GM12892 (cell line): ENCODE measurements around the gene C1QTNF12.

Experiments
- DNase-seq: peaks from one replicate; pipeline ENCODE4 v3.0.0; 2011; ENCODE audit not compliant: insufficient read length
- FAIRE-seq: peaks from 2 replicates; lab custom pipeline; 2011; peaks lifted over from hg19 to GRCh38; lab: Jason Lieb, UNC
- POLR2A ChIP-seq: IDR thresholded peaks from 2 replicates; pipeline ENCODE4 v1.6.1; 2011; ENCODE audit warnings: low read depth, low read length, control low read depth
- POLR2AphosphoS5 ChIP-seq: IDR thresholded peaks from 2 replicates; pipeline ENCODE4 v1.6.1; 2011; ENCODE audit warnings: low read depth, low read length, control low read depth
- TAF1 ChIP-seq: IDR thresholded peaks from 2 replicates; pipeline ENCODE4 v1.6.1; 2011; ENCODE audit warnings: low read depth, mild to moderate bottlenecking, control low read depth, low read length, borderline replicate concordance

C1QTNF12 gene

DNA sequence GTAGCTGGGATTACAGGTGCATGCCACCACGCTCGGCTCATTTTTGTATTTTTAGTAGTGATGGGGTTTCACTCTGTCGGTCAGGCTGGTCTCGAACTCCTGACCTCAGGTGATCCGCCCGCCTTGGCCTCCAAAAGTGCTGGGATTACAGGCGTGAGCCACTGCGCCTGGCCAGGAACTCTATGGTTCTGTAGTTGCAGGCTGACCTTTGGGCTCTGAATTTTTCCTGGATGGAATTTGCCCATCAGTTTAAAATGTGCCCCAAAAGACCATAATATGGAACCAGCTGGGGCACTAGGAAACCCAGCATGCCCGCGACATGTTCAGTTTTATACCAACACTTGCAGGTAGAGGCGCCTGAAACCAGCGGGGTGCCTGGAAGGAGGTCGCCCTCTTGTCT is 32.1 kb upstream of the C1QTNF12 start:
- TF ChIP-seq POLR2A (no peak), TAF1 (no peak)
- FAIRE-seq (no peak), DNase-seq (no peak)

DNA sequence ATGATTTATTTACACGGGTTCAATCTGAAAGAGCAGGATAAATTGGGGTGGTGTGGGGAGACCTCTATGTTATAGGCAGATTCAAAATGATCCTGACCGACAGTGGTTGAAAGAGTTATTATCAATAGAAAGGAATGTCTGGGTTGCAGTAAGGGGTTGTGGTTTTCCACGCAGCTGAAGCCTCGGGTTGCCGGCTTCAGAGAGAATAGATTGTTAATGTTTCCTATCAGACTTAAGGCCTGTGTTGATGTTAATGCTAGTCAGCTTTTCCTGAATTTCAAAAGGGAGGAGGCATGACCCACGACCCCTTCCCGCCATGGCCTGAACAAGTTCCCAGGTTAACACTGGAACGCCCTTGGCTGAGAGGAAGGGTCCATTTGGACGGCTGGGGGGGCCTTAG is 29.3 kb upstream of the C1QTNF12 start:
- DNase-seq (no peak), FAIRE-seq (no peak)
- TF ChIP-seq POLR2AphosphoS5 (no peak), TAF1 (no peak), POLR2A (no peak)

DNA sequence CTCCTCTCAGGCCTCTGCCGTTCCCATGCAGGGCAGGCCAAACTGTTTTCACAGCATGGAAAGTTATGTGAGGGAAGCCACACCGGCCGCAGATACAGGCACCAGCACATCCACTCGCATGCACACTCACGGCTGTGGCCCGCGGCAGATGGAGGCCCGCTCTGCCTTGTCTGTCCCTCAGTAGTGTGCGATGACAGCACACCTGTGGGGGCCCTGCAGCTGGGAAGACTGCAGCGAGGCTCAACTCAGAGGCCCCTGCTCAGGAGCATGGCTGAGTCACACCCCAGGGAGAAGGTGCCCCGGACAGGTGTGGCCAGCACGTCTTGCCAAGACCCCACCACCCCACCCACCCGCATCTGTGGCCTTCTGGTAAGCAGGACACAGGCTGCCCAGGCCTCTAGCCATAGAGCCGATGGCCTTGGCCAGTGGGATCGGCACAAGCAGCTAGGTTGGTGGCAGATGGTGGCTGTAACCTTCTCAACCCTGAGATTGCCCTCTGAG is 28.5 kb upstream of the C1QTNF12 start:
- DNase-seq, result no peak

DNA sequence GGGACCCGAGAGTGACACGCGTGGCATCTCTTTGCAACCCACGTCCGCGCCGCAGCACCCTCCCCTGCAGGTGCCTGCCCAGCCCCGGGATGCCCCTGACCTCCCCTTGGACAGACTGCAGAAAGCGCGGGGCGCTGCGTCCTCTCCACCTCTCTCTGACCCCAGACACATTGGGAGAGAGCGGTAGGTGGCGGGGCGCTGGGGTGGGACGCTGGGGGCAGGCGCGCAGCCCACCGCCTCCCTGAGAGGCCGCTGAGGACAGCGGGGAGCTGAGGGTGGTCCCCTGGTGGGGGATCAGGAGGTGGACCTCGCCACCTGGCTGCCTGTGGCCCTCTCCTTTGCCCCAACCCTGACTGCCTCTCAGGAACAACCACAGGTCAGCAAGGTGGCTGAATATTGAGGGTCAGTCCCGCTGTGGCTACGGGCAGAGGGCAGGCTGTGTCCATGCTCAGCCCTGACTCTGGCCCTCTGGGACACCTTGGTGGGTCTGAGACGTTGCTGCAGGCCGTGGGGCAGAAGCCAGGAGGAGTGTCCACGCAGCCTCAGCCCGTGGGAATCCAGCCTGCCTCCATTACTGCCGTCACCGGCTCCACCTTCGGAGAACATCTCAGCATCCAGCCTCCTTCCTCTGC is 27.9 kb upstream of the C1QTNF12 start:
- TF ChIP-seq TAF1, result no peak
- TF ChIP-seq POLR2AphosphoS5, result no peak
- no peak for TF ChIP-seq POLR2A
- FAIRE-seq, result peak; percentile 64
- DNase-seq, result no peak

More for the DNA sequence above, 28.5 kb upstream of the C1QTNF12 start:
- TF ChIP-seq POLR2AphosphoS5 (no peak), TAF1 (no peak), POLR2A (no peak)
- FAIRE-seq, result no peak

DNA sequence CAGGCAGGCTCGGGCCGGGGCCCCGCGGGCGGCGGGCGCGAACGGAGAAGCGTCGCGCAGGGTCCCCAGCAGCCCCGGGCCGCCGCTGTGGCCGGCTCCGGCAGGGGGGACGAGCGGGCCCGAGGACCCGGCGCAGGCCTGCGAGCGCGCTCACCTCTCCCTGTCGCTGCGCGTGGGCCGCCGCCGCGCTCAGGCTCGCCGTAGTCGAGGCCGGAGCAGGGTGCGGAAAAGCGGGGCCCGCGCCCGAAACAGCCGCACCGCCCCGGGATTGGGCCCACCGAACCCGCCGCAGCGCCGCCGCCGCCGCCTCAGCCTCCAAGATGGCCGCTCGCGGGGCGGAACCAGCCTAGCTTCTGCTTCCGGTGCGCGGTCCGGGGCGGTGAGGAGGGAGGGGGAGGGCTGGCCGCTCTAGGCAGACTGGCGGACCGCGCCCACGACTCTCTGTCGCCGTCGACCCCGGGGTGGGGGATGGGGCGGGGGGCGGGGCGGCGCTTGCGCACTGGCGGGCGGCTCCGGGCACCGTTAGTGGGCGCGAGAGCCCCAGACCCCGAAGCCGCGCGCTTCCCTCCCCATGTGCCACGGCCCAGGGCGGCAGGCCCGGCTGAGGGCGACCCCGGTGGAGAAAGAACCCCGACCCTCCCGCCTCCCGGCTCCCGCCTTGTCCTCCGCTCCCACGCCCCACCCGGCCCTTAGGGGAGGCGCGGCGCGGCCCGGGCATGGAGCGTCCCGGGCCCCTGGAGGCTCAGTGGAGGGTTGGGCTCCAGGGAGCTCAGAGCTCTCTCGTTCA is 27.2 kb upstream of the C1QTNF12 start, which contains the start of gene UBE2J2:
UBE2J2 (minus strand) TSS at position 343 of the 787 bp plus-strand sequence. CDS start 5,862 bp downstream, outside the sequence.
- no peak for TF ChIP-seq POLR2AphosphoS5
- peak; percentile 70; the same call in 1 of the 2 replicates for TF ChIP-seq POLR2A
- 0 out of 2 replicates have a peak, but pooled peaks have one; percentile 38 for TF ChIP-seq TAF1
- DNase-seq (peak; percentile 98), FAIRE-seq (peak; percentile 95)

DNA sequence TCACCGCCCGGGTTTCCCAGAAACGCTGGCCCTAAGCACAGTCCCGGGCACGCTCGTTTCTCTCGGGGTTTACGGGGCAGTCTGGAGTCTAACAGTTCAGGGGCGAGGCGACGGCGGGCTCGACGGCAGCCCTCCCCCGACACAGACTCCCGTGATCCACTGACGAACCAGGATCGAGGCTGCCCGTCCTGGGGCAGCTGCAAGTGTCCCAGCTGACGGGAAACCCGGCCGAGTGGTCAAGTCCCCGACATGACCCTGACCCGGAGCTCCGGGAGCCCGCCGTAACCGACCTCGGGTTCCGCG is 26.6 kb upstream of the C1QTNF12 start:
- DNase-seq (no peak), FAIRE-seq (no peak)
- TF ChIP-seq TAF1 (no peak), POLR2A (no peak), POLR2AphosphoS5 (no peak)

DNA sequence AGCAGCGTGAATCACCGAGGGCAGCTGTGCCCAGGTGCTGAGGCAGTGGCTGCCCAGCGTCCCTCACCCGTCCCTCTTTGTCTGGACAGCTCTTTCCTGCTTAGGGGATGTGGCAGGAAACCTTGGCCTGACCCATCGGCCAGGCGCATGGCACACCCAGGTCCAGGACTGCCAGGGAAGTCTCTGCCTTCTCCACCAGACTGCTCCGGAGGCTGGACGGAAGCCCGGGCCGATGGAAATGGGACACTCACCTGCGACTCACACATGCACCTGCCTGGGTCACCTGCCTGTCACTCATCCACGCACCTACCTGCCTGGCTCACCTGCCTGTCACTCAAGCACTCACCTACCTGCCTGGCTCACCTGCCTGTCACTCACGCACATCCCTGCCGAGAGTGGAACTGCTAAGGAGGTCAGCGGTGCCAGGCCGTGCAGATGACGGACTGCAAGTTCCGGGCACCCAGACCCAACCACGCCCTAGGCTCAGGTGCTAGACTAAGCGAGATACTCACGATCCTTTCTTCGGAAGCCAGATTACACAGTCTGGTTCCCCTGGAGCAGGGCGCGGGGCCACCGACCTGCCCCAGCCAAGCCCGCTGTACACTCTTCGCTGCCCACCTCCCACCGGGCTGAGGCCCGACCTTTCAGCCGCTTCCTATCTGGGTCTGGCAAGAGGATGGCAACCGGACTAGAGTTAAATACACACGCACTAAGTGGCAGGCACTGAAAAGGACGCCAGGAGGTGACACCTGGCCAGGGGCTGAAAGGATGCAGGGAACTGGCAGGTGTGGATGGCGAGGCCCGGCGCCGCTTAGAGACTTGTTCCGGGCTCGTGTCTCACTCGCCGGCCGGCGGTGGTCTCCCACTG is 26.1 kb upstream of the C1QTNF12 start:
- FAIRE-seq, result peak; percentile 78
- TF ChIP-seq POLR2A, result no peak
- no peak for DNase-seq

DNA sequence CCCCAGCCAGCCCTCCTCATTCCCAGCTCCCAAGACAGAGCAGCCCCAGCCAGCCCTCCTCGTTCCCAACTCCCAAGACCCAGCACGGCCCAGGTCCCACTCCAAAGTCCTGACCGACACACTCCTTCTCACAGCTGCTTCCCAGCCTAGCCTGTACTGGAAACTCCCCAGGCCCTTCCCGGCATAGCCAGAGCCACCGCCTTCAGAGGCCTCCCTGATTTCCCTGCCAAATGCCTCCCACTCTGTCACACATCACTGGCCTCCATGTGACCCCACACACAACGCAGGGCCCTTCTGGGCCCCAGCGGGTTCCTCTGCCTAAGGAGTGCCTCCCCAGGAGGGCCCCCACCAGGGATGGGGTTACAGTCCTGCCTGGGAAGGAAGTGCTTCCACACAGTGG is 24.3 kb upstream of the C1QTNF12 start:
- DNase-seq, result no peak
- FAIRE-seq, result no peak

DNA sequence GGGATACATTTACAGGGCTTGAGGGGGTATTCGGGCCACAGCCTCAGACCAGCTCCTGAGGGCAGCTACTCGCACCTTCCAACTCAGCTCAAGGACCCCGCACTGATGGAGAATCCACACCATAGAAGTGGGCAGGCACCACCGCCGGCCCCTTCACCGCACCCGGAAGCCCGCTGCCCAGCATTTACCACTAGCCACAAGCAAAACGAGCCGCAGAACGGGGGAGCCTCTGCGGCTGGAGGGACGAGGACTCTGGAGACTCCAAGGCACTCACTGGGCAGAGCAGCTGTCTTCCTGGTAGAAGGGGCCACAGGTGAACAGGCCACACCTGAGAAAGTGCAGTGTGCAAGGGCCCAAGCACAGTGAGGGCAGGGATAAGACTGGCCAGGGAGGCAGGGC is 21.8 kb upstream of the C1QTNF12 start:
- DNase-seq (no peak), FAIRE-seq (no peak)
- TF ChIP-seq POLR2AphosphoS5, result no peak
- TF ChIP-seq POLR2A, result no peak
- no peak for TF ChIP-seq TAF1

More for the DNA sequence above, 24.3 kb upstream of the C1QTNF12 start:
- TF ChIP-seq TAF1 (no peak), POLR2AphosphoS5 (no peak), POLR2A (no peak)

DNA sequence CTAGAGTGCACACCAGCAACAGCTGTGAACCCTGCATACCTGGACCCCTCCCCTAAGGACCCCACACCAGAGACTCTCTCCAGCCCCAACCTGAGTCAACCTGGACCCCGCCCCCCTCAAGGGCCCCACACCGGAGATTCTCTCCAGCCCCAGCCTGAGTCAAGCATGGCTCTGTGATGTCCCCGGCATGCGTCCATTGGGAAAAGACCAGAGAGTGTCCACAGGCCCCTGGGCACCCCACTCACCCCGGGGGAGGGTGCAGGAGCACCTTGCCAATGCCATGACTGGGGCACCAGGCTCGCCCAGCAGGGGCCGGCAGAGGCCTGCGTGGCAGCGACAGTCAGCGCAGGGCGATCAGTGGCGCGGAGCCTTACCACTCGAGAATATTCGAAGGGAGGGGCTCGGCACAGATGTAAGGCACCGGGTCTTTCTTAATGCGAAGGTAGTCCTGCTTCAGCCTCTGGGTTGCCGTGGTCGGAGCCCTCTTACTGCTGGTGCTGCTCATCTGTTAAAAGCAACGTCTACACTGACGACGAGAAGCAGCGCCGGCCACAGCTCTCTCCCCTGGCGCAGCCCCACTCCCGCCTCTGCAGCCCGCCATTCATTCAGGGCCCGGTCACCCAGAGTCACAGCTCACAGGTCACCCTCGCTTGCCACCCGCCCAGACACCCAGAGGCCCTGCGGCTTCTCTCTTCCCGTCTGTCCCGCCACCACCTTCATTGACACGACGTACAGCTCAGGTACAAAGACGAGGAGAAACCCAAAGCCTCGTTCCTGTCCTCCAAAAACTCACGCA is 21.2 kb upstream of the C1QTNF12 start:
- DNase-seq (no peak), FAIRE-seq (no peak)
- TF ChIP-seq TAF1 (no peak), POLR2AphosphoS5 (no peak), POLR2A (no peak)

DNA sequence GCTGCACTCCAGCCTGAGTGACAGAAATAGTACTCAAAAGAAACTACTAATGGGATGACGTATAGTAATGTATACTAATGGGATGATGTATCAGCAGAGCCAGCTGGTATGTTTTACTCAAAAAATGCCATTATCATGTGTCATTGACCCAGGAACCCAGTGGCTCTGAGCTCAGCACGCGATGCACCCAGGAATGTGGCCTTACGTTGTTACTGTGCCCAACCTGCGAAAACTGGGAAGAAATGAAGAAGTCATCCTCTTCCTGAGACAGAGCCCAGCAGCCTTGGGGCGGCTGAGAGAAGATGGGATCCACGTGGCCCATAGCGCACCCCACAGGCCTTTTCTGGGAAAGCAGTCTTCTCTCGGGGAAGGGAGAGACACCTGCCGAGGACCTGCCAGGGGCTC is 18.3 kb upstream of the C1QTNF12 start:
- FAIRE-seq, result no peak
- TF ChIP-seq POLR2AphosphoS5 (no peak), TAF1 (no peak), POLR2A (no peak)
- no peak for DNase-seq
